Natural killer cell (primary cell): Measurements from ENCODE around the gene EFCAB5. TPM values are rescaled to one million over a fixed set of nuclear protein-coding genes. Genes with fewer than 3 reads are reported as not detected.

Experiments used
- ATAC-seq, 3 donors: fragments of 150-1000 bp in 2 of 3; fragments of 200-7000 bp in 1 of 3; cut with Tn5 transposase; 1 replicate in 1 of 3; 2 replicates in 2 of 3; pipeline ENCODE4 v1.10.0; 2021; ENCODE audit warnings: mild to moderate bottlenecking in 2 of 3, moderate library complexity in 2 of 3
- DNase-seq, 2 donors: peaks; one replicate each; pipeline versions ENCODE4 v3.0.0 to v3.0.0-alpha.2; 2013 to 2021; ENCODE audit warnings: mixed read lengths in 1 of 2
- H3K27ac ChIP-seq: one replicate; pipeline ENCODE4 v1.5.1; 2013; ENCODE audit warnings: mild to moderate bottlenecking, low read length
- H3K27me3 ChIP-seq: one replicate; pipeline ENCODE4 v1.6.1; 2013; ENCODE audit warnings: low read length; ENCODE audit not compliant: control insufficient read depth, insufficient read depth
- H3K36me3 ChIP-seq: one replicate; pipeline ENCODE4 v1.6.1; 2013; ENCODE audit warnings: low read length; ENCODE audit not compliant: control insufficient read depth, insufficient read depth
- H3K4me1 ChIP-seq: one replicate; pipeline ENCODE4 v1.6.1; 2013; ENCODE audit warnings: low read length; ENCODE audit not compliant: control insufficient read depth, insufficient read depth
- H3K4me3 ChIP-seq: one replicate; pipeline ENCODE4 v1.5.1; 2013; ENCODE audit warnings: low read length
- H3K9me3 ChIP-seq: one replicate; pipeline ENCODE4 v1.6.1; 2013; ENCODE audit warnings: low read length; ENCODE audit not compliant: control insufficient read depth, insufficient read depth
- H3K27ac Mint-ChIP-seq, 2 donors: one replicate each; pipeline ENCODE4 v1.8.0; 2022; ENCODE audit warnings: mild to moderate bottlenecking in 2 of 2, mixed read lengths in 2 of 2, moderate library complexity in 1 of 2
- H3K27me3 Mint-ChIP-seq, 2 donors: one replicate each; pipeline ENCODE4 v1.8.0; 2022; ENCODE audit warnings: low read depth in 2 of 2, mixed read lengths in 2 of 2
- H3K36me3 Mint-ChIP-seq: one replicate; pipeline ENCODE4 v1.8.0; 2022; ENCODE audit warnings: mixed read lengths
- H3K4me1 Mint-ChIP-seq, 2 donors: one replicate each; pipeline ENCODE4 v1.8.0; 2022; ENCODE audit warnings: mixed read lengths in 2 of 2
- H3K4me3 Mint-ChIP-seq: one replicate; pipeline ENCODE4 v1.8.0; 2022; ENCODE audit warnings: mild to moderate bottlenecking, moderate library complexity, mixed read lengths
- H3K9me3 Mint-ChIP-seq, 2 donors: one replicate each; pipeline ENCODE4 v1.8.0; 2022; ENCODE audit warnings: mixed read lengths in 2 of 2
- WGBS: methylation state at CpG from one replicate; pipeline ENCODE4 v1.1.7; 2013; ENCODE audit warnings: missing lambda C conversion rate; ENCODE audit not compliant: insufficient coverage; 5-methylcytosine and 5-hydroxymethylcytosine counted together
- intact Hi-C: fragments of 100-400 bp; cut with micrococcal nuclease; formaldehyde crosslinking; loops from one replicate; pipeline ENCODE4 v1.14.2; 2022
- total RNA-seq, 4 donors: library from RNA; stranded (reverse); fragments of 120-200 nt in 1 of 4; gene quantifications; one replicate each; pipeline versions ENCODE4 v1.2.3 to v1.2.4, GENCODE V29; 2013 to 2022
- TF ChIP-seq, protein P1 (sequence below): fragments of 200-600 bp; IDR thresholded peaks from one replicate; pipeline ENCODE4 v1.8.0; 2022; ENCODE audit warnings: antibody characterized with exemption

EFCAB5 gene
- total RNA-seq, 3 donors from 2014 or later (not counting 1 experiment from before 2014, with no cell fraction given): 0.56 to 1.9 (median 0.58) TPM

DNA sequence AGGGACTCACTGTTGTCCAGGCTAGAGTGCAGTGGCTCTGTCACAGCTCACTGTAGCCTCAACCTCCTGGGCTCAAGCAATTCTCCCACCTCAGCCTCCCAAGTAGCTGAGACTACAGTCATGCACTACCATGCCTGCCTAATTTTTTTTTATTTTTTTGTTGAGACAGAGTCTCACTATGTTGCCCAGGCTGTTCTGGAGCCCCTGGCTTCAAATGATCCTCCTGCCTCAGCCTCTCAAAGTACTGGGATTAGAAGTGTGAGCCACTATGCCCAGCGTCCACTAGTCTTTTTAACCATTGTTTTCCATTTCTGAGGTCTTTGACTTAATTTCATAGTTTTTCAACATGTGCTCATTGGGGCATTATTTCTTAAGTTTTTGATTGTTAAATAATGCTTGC is 188.7 kb downstream of the EFCAB5 start:
- no peaks in the 10 kb centered on the region for H3K36me3 Mint-ChIP-seq
- H3K4me3 Mint-ChIP-seq: no peak overlapping the region
- peaks cover 0 to 8% of the 10 kb centered on the region in 2 donors for H3K4me1 Mint-ChIP-seq
- Histone ChIP-seq H3K4me1 (no peaks in the 10 kb centered on the region), H3K36me3 (peaks cover 24% of the 10 kb centered on the region), H3K27me3 (no peaks in the 10 kb centered on the region), H3K27ac (no peak overlapping the region), H3K4me3 (no peak overlapping the region), H3K9me3 (no peaks in the 10 kb centered on the region)
- 100% methylated on average over 1 of the region's 1 CpG for WGBS
- intact Hi-C loops: no loop called here
- TF ChIP-seq, protein P1, sequence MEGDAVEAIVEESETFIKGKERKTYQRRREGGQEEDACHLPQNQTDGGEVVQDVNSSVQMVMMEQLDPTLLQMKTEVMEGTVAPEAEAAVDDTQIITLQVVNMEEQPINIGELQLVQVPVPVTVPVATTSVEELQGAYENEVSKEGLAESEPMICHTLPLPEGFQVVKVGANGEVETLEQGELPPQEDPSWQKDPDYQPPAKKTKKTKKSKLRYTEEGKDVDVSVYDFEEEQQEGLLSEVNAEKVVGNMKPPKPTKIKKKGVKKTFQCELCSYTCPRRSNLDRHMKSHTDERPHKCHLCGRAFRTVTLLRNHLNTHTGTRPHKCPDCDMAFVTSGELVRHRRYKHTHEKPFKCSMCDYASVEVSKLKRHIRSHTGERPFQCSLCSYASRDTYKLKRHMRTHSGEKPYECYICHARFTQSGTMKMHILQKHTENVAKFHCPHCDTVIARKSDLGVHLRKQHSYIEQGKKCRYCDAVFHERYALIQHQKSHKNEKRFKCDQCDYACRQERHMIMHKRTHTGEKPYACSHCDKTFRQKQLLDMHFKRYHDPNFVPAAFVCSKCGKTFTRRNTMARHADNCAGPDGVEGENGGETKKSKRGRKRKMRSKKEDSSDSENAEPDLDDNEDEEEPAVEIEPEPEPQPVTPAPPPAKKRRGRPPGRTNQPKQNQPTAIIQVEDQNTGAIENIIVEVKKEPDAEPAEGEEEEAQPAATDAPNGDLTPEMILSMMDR: no peak
- peak overlapping the region; percentile 22 to 50 for H3K27ac Mint-ChIP-seq
- DNase-seq (no peak), ATAC-seq (no peak)
- no peaks in the 10 kb centered on the region for H3K9me3 Mint-ChIP-seq
- H3K27me3 Mint-ChIP-seq: no peaks in the 10 kb centered on the region

DNA sequence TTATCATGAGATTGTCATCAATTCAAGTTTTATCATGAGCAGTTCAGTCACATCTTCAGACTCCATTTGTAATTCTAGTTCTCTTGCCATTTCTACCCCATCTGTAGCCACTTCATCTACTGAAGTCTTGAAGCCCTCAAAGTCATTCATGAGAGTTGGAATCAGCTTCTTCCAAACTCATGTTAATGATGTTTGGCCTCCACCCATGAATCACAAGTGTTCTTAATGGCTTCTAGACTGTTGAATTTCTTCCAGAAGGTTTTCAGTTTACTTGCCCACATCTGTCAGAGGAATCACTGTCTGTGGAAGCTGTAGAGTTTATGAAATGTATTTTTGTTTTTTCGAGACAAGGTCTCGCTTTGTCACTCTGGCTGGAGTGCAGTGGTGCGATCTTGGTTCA is 191.2 kb downstream of the EFCAB5 start:
- ATAC-seq (no peak), DNase-seq (no peak)
- WGBS: 100% methylated on average over 3 of the region's 3 CpGs
- Mint-ChIP-seq H3K4me3 (no peak overlapping the region), H3K9me3 (no peaks in the 10 kb centered on the region), H3K27me3 (no peaks in the 10 kb centered on the region), H3K4me1 (peaks cover 0 to under 1% of the 10 kb centered on the region in 2 donors), H3K27ac (peak overlapping the region in 1 of 2 donors; percentile 60), H3K36me3 (no peaks in the 10 kb centered on the region)
- intact Hi-C loops: no loop called here
- TF ChIP-seq, protein P1: no peak
- H3K27ac ChIP-seq: no peak overlapping the region
- H3K9me3 ChIP-seq: no peaks in the 10 kb centered on the region
- H3K4me3 ChIP-seq: no peak overlapping the region
- H3K27me3 ChIP-seq: no peaks in the 10 kb centered on the region
- H3K36me3 ChIP-seq: peaks cover 24% of the 10 kb centered on the region
- H3K4me1 ChIP-seq: no peaks in the 10 kb centered on the region

DNA sequence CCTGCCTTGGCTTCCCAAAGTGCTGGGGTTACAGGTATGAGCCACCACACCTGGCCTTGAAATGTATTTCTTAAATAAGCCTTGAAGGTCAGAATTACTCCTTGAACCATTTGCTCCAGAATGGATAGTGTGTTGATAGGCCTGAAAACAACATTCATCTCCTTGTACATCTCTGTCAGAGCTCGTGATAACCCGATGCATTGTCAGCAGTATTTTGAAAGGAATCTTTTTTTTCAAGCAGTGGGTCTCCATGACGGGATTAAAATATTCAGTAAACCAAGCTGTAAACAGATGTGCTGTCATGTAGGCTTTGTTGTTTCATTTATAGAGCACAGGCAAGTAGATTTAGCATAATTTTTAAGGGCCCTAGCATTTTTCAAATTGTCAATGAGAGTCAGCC is 191.8 kb downstream of the EFCAB5 start:
- Mint-ChIP-seq H3K4me1 (peaks cover 5 to 6% of the 10 kb centered on the region in 2 donors), H3K36me3 (no peaks in the 10 kb centered on the region), H3K9me3 (no peaks in the 10 kb centered on the region), H3K27ac (no peak overlapping the region), H3K27me3 (no peaks in the 10 kb centered on the region), H3K4me3 (no peak overlapping the region)
- ATAC-seq (no peak), DNase-seq (no peak)
- 100% methylated on average over 3 of the region's 3 CpGs for WGBS
- Histone ChIP-seq H3K4me3 (no peak overlapping the region), H3K36me3 (peaks cover 24% of the 10 kb centered on the region), H3K27me3 (no peaks in the 10 kb centered on the region), H3K27ac (no peak overlapping the region), H3K9me3 (no peaks in the 10 kb centered on the region), H3K4me1 (no peaks in the 10 kb centered on the region)
- TF ChIP-seq, protein P1: no peak
- intact Hi-C loops: no loop called here

DNA sequence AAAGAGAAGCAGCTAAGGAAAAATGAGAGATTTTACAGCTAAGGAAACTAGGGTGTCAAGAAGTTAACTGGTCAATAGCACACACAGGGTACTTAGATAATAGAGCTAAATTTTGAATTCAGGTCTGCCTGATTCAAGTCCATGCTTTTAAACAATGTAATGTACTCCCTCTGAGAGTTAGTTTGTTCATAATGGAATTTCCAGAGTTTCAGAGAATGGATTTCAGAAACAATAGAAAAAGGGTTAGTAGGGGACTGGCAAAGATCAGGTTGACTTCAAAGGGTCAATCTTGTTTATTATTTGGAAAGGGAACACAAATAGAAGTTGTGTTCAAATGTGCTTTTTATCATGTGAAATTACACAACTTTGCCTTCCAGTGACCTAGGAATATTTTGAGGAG is 193.1 kb downstream of the EFCAB5 start:
- Mint-ChIP-seq H3K27ac (peak overlapping the region in 1 of 2 donors; percentile 13), H3K9me3 (no peaks in the 10 kb centered on the region), H3K36me3 (no peaks in the 10 kb centered on the region), H3K4me1 (peaks cover 12 to 13% of the 10 kb centered on the region in 2 donors), H3K27me3 (no peaks in the 10 kb centered on the region), H3K4me3 (no peak overlapping the region)
- Histone ChIP-seq H3K4me3 (no peak overlapping the region), H3K9me3 (no peaks in the 10 kb centered on the region), H3K36me3 (peaks cover 15% of the 10 kb centered on the region), H3K27ac (no peak overlapping the region), H3K27me3 (no peaks in the 10 kb centered on the region), H3K4me1 (no peaks in the 10 kb centered on the region)
- ATAC-seq (no peak), DNase-seq (no peak)
- TF ChIP-seq, protein P1: no peak
- intact Hi-C loops: no loop called here
